PC-3 (cell line): ENCODE results near the gene XPC. TPM values are rescaled to one million over a fixed set of nuclear protein-coding genes. Genes with fewer than 3 reads are reported as not detected.

ENCODE experiments used
- ATAC-seq: fragments of 200-7000 bp; cut with Tn5 transposase; 2 replicates; pipeline ENCODE4 v1.9.1; 2020; ENCODE audit warnings: mild to moderate bottlenecking, moderate library complexity
- BruUV-seq: library from RNA; stranded (reverse); fragments of 400-500 nt; replicated peaks from 2 replicates; lab custom pipeline; 2021; lab: Mats Ljungman, UMichigan
- CTCF ChIA-PET: fragments of 300-600 bp; sonication (Branson Sonifier 250); formaldehyde crosslinking; loops from one replicate; lab custom pipeline; 2022; ENCODE audit warnings: antibody characterized with exemption; lab: Charles Lee
- POLR2A ChIA-PET: fragments of 300-600 bp; sonication (Branson Sonifier 250); formaldehyde crosslinking; loops from one replicate; lab custom pipeline; 2022; ENCODE audit warnings: antibody characterized with exemption; ENCODE audit not compliant: unreplicated experiment; lab: Charles Lee
- DNase-seq: peaks from one replicate; pipeline ENCODE4 v3.0.0-alpha.2; 2015
- H2AFZ ChIP-seq: fragments of 300-600 bp; sonication (generic); 2 replicates; pipeline ENCODE4 v1.6.0; 2016; ENCODE audit warnings: antibody characterized with exemption, low read length
- H3F3A ChIP-seq: fragments of 300-600 bp; sonication (generic); one replicate; pipeline ENCODE4 v1.6.0; 2017; ENCODE audit warnings: antibody characterized with exemption, low read length, control low read depth, mild to moderate bottlenecking; ENCODE audit not compliant: unreplicated experiment
- H3K27ac ChIP-seq: fragments of 300-600 bp; sonication (generic); 2 replicates; pipeline ENCODE4 v1.5.1; 2016; ENCODE audit warnings: mild to moderate bottlenecking, low read length
- H3K27me3 ChIP-seq: fragments of 300-600 bp; sonication (generic); 2 replicates; pipeline ENCODE4 v1.6.1; 2016; ENCODE audit warnings: low read length, mixed read lengths
- H3K36me3 ChIP-seq: fragments of 300-600 bp; sonication (generic); 2 replicates; pipeline ENCODE4 v1.6.1; 2016; ENCODE audit warnings: low read depth, mixed run types, low read length, mixed read lengths
- H3K4me1 ChIP-seq: fragments of 300-600 bp; sonication (generic); 2 replicates; pipeline ENCODE4 v1.5.1; 2016; ENCODE audit warnings: low read length; ENCODE audit not compliant: insufficient read depth
- H3K4me2 ChIP-seq: fragments of 300-600 bp; sonication (generic); 2 replicates; pipeline ENCODE4 v1.6.0; 2016; ENCODE audit warnings: low read length
- H3K4me3 ChIP-seq: fragments of 300-600 bp; sonication (generic); 2 replicates; pipeline ENCODE4 v1.5.1; 2016; ENCODE audit warnings: mild to moderate bottlenecking, low read length, mixed read lengths
- H3K79me2 ChIP-seq: fragments of 300-600 bp; sonication (generic); 2 replicates; pipeline ENCODE4 v1.6.1; 2017; ENCODE audit warnings: low read length, mixed read lengths
- H3K9ac ChIP-seq: fragments of 300-600 bp; sonication (generic); 2 replicates; pipeline ENCODE4 v1.6.0; 2016; ENCODE audit warnings: mild to moderate bottlenecking, low read length
- H3K9me2 ChIP-seq: fragments of 300-600 bp; sonication (generic); replicated peaks from 2 replicates; pipeline ENCODE4 v1.6.1; 2016; ENCODE audit warnings: mixed run types, low read length, mixed read lengths
- H3K9me3 ChIP-seq: fragments of 300-600 bp; sonication (generic); 2 replicates; pipeline ENCODE4 v1.6.1; 2016; ENCODE audit warnings: low read length, mixed read lengths
- H4K20me1 ChIP-seq: fragments of 300-600 bp; sonication (generic); 2 replicates; pipeline ENCODE4 v1.6.1; 2016; ENCODE audit warnings: low read length, mixed read lengths
- EZH2 ChIP-seq: fragments of 300-600 bp; sonication (generic); IDR thresholded peaks from one replicate; pipeline ENCODE4 v1.6.1; 2017; ENCODE audit warnings: antibody characterized with exemption, mild to moderate bottlenecking, low read length; ENCODE audit not compliant: unreplicated experiment
- EZH2phosphoT487 ChIP-seq: fragments of 300-600 bp; sonication (generic); IDR thresholded peaks from 2 replicates; pipeline ENCODE4 v1.6.1; 2018; ENCODE audit warnings: mild to moderate bottlenecking, antibody characterized with exemption, low read length, borderline replicate concordance
- intact Hi-C: fragments of 100-400 bp; cut with micrococcal nuclease; formaldehyde crosslinking; loops from 2 replicates; pipeline ENCODE4 v1.9.0; 2023
- total RNA-seq: library from RNA; depleted of rRNA; stranded (reverse); fragments of >200 nt; gene quantifications from 2 replicates; pipeline ENCODE4 v1.2.3, GENCODE V29; 2014
- TF ChIP-seq, protein P1 (sequence below): fragments of 300-600 bp; sonication (generic); conservative IDR thresholded peaks from 2 replicates; pipeline ENCODE4 v1.5.1; 2017; ENCODE audit warnings: antibody characterized with exemption, low read depth, mild to moderate bottlenecking, low read length

Gene XPC
- total RNA-seq, 1 experiment from 2014 or later, result 24.3 TPM

GRCh38 chr3:14211621-14212020 lies 33.2 kb upstream of the XPC start:
- H3K9ac ChIP-seq, result no peak overlapping the region
- CTCF ChIA-PET, result interaction anchor here (0.5 kb wide), 1 partner anchor 8 kb away, joined by 3 read pairs; no protein-coding TSS in a partner anchor

DNA sequence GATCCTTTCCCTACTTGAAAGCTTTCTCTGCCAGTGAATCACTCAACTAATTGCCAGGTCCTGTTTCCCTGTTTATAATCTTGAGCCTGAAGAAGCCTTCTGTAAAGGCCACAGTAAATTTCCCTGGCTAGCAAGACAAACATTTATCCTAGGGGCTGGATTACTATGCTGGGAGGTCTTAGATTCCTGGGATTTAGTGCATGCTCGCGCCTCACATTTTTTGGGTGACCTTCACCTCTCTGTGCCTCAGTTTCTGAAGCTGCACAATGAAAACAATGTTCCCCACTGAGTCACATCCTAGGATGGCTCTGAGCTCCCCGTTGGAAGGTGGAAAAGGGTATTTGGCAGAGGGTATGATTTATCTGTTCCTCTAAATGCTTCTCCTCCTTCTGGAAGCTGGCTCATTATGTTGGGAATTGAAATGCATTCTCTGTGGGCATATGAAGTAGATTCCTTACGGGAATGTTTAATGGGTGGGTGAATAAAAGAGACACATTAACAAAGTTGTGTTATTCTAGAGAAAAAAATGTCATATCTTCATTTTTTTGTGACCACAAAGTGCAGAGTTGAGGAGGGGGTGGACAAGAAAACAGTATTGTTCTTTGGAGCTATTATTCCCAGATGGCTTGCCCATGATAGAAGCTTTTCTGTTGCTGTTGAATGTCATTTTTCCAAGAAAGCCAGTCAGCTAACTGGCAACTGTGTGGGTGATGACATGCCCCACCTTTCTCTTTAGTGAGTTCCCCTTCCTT lies 32.6 kb upstream of the XPC start:
- POLR2A ChIA-PET, result no interaction called here
- Histone ChIP-seq H3K9me3 (no peaks in the 10 kb centered on the region), H3K36me3 (no peaks in the 10 kb centered on the region), H3K4me2 (no peak overlapping the region), H3K27me3 (no peaks in the 10 kb centered on the region), H3K9me2 (no peaks in the 10 kb centered on the region), H3K27ac (no peak overlapping the region), H2AFZ (no peak overlapping the region), H4K20me1 (no peaks in the 10 kb centered on the region), H3K4me1 (no peaks in the 10 kb centered on the region), H3K79me2 (no peaks in the 10 kb centered on the region), H3K4me3 (no peak overlapping the region), H3F3A (no peaks in the 10 kb centered on the region), H3K9ac (no peak overlapping the region)
- DNase-seq (no peak), ATAC-seq (no peak)
- intact Hi-C loops, result no loop called here
- TF ChIP-seq EZH2phosphoT487 (no peak), EZH2 (no peak)
- CTCF ChIA-PET, result interaction anchor here (0.6 kb wide), 1 partner anchor 24 kb away, joined by 7 read pairs; no protein-coding TSS in a partner anchor
- BruUV-seq, result no TSS peak

More at GRCh38 chr3:14211621-14212020, 33.2 kb upstream of the XPC start:
- H3K4me3 ChIP-seq, result no peak overlapping the region
- H3F3A ChIP-seq, result no peaks in the 10 kb centered on the region
- TF ChIP-seq, protein P1, sequence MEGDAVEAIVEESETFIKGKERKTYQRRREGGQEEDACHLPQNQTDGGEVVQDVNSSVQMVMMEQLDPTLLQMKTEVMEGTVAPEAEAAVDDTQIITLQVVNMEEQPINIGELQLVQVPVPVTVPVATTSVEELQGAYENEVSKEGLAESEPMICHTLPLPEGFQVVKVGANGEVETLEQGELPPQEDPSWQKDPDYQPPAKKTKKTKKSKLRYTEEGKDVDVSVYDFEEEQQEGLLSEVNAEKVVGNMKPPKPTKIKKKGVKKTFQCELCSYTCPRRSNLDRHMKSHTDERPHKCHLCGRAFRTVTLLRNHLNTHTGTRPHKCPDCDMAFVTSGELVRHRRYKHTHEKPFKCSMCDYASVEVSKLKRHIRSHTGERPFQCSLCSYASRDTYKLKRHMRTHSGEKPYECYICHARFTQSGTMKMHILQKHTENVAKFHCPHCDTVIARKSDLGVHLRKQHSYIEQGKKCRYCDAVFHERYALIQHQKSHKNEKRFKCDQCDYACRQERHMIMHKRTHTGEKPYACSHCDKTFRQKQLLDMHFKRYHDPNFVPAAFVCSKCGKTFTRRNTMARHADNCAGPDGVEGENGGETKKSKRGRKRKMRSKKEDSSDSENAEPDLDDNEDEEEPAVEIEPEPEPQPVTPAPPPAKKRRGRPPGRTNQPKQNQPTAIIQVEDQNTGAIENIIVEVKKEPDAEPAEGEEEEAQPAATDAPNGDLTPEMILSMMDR, result no peak
- TF ChIP-seq EZH2phosphoT487 (no peak), EZH2 (no peak)
- ATAC-seq, result no peak
- H3K4me1 ChIP-seq, result no peaks in the 10 kb centered on the region
- POLR2A ChIA-PET, result no interaction called here
- H2AFZ ChIP-seq, result no peak overlapping the region
- H3K27me3 ChIP-seq, result no peaks in the 10 kb centered on the region
- no peak for DNase-seq
- no peaks in the 10 kb centered on the region for H4K20me1 ChIP-seq
- H3K27ac ChIP-seq, result no peak overlapping the region
- intact Hi-C loops, result no loop called here
- H3K36me3 ChIP-seq, result no peaks in the 10 kb centered on the region
- no TSS peak for BruUV-seq
- H3K9me2 ChIP-seq, result no peaks in the 10 kb centered on the region
- H3K4me2 ChIP-seq, result no peak overlapping the region
- H3K9me3 ChIP-seq, result no peaks in the 10 kb centered on the region
- H3K79me2 ChIP-seq, result no peaks in the 10 kb centered on the region

DNA sequence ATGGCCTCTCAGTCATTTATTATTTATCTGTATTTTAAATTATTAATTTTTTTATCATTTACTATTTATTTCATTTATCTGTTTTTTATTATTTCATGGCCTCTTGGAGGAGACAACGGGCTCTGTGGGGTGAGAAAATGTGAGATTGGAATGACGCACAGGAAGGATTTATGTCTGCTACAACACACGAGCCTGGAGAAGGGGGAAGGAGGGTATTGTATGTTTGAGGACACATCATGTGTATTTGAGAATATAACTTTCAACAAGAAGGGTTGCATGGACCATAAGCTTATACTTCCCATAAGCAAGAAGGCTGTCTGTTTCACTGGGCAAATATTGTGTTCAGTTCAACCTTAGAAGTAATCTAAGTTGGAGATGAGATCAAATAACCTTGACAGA lies 31.9 kb upstream of the XPC start:
- no peak overlapping the region for H3K4me2 ChIP-seq
- no peaks in the 10 kb centered on the region for H3K9me3 ChIP-seq
- ChIA-PET CTCF (no interaction called here), POLR2A (no interaction called here)
- no peak for TF ChIP-seq EZH2
- no peak for TF ChIP-seq EZH2phosphoT487
- TF ChIP-seq, protein P1, result no peak
- no peak overlapping the region for H3K27ac ChIP-seq
- intact Hi-C loops, result no loop called here
- ATAC-seq, result no peak
- no peak overlapping the region for H3K9ac ChIP-seq
- H3K27me3 ChIP-seq, result no peaks in the 10 kb centered on the region
- BruUV-seq, result no TSS peak
- no peak overlapping the region for H3K4me3 ChIP-seq
- no peaks in the 10 kb centered on the region for H3K79me2 ChIP-seq
- no peaks in the 10 kb centered on the region for H3K4me1 ChIP-seq
- no peaks in the 10 kb centered on the region for H3F3A ChIP-seq
- H3K9me2 ChIP-seq, result no peaks in the 10 kb centered on the region
- H4K20me1 ChIP-seq, result no peaks in the 10 kb centered on the region
- no peak overlapping the region for H2AFZ ChIP-seq
- no peaks in the 10 kb centered on the region for H3K36me3 ChIP-seq
- no peak for DNase-seq
